ENCODE results near the gene PCDHB13. TPM values are rescaled to one million over a fixed set of nuclear protein-coding genes. Genes with fewer than 3 reads are reported as not detected.

Gene PCDHB13
- total RNA-seq, 2 donors from 2014 or later, result 4.0 to 6.5 TPM

GRCh38 chr5:141250576-141250975 lies 36.9 kb downstream of the PCDHB13 start:
- no peak for DNase-seq (ENCODE audit: low spot score)
- no peak for TF ChIP-seq CTCF (IDR thresholded peaks at IDR 0.05)
- TF ChIP-seq POLR2AphosphoS5 (IDR thresholded peaks at IDR 0.05), result no peak
- TF ChIP-seq POLR2A (IDR thresholded peaks at IDR 0.05), result no peak
- no peaks in the 10 kb centered on the region for H3K4me1 ChIP-seq (replicated peaks)
- H3K27me3 ChIP-seq (replicated peaks; ENCODE audit: insufficient read depth), result no peaks in the 10 kb centered on the region
- no peaks in the 10 kb centered on the region for H3K9me3 ChIP-seq
- no peaks in the 10 kb centered on the region for H3K36me3 ChIP-seq
- no peak overlapping the region for H3K4me3 ChIP-seq
- H3K27ac ChIP-seq, result no peak overlapping the region
- intact Hi-C loops (cut with DNase I), result no loop called here

- intact Hi-C loops (cut with DNase I), result no loop called here
- TF ChIP-seq CTCF (IDR thresholded peaks at IDR 0.05) (no peak), POLR2AphosphoS5 (IDR thresholded peaks at IDR 0.05) (no peak), POLR2A (IDR thresholded peaks at IDR 0.05) (no peak)
- Histone ChIP-seq H3K4me1 (replicated peaks) (no peaks in the 10 kb centered on the region), H3K9me3 (no peaks in the 10 kb centered on the region), H3K36me3 (no peaks in the 10 kb centered on the region), H3K4me3 (no peak overlapping the region), H3K27ac (no peak overlapping the region), H3K27me3 (replicated peaks; ENCODE audit: insufficient read depth) (no peaks in the 10 kb centered on the region)
- no peak for DNase-seq (ENCODE audit: low spot score)
Measured at GRCh38 chr5:141258464-141258863, 44.7 kb downstream of the PCDHB13 start.

GRCh38 chr5:141258948-141259347 lies 45.2 kb downstream of the PCDHB13 start:
- no peaks in the 10 kb centered on the region for H3K27me3 ChIP-seq (replicated peaks; ENCODE audit: insufficient read depth)
- no peaks in the 10 kb centered on the region for H3K36me3 ChIP-seq

GRCh38 chr5:141260458-141261237 lies 46.9 kb downstream of the PCDHB13 start:
- no peaks in the 10 kb centered on the region for H3K36me3 ChIP-seq
- H3K27ac ChIP-seq, result no peak overlapping the region
- no peak for TF ChIP-seq POLR2A (IDR thresholded peaks at IDR 0.05)
- no peak for TF ChIP-seq POLR2AphosphoS5 (IDR thresholded peaks at IDR 0.05)
- TF ChIP-seq CTCF (IDR thresholded peaks at IDR 0.05), result no peak
- intact Hi-C loops (cut with DNase I), result no loop called here
- no peaks in the 10 kb centered on the region for H3K4me1 ChIP-seq (replicated peaks)
- 72% methylated on average over 5 of the region's 5 CpGs for WGBS
- no peaks in the 10 kb centered on the region for H3K27me3 ChIP-seq (replicated peaks; ENCODE audit: insufficient read depth)
- H3K9me3 ChIP-seq, result no peaks in the 10 kb centered on the region
- H3K4me3 ChIP-seq, result no peak overlapping the region
- no peak for DNase-seq (ENCODE audit: low spot score)

More at GRCh38 chr5:141258948-141259347, 45.2 kb downstream of the PCDHB13 start:
- H3K9me3 ChIP-seq, result no peaks in the 10 kb centered on the region
- DNase-seq (ENCODE audit: low spot score), result no peak
- intact Hi-C loops (cut with DNase I), result no loop called here
- TF ChIP-seq CTCF (IDR thresholded peaks at IDR 0.05), result no peak
- no peak for TF ChIP-seq POLR2A (IDR thresholded peaks at IDR 0.05)
- no peak for TF ChIP-seq POLR2AphosphoS5 (IDR thresholded peaks at IDR 0.05)
- H3K4me1 ChIP-seq (replicated peaks), result no peaks in the 10 kb centered on the region
- H3K27ac ChIP-seq, result no peak overlapping the region
- no peak overlapping the region for H3K4me3 ChIP-seq

- Histone ChIP-seq H3K27me3 (replicated peaks; ENCODE audit: insufficient read depth) (no peaks in the 10 kb centered on the region), H3K4me3 (no peak overlapping the region), H3K4me1 (replicated peaks) (no peaks in the 10 kb centered on the region), H3K27ac (no peak overlapping the region), H3K9me3 (no peaks in the 10 kb centered on the region), H3K36me3 (no peaks in the 10 kb centered on the region)
- TF ChIP-seq POLR2AphosphoS5 (IDR thresholded peaks at IDR 0.05) (no peak), POLR2A (IDR thresholded peaks at IDR 0.05) (no peak)
- no peak for DNase-seq (ENCODE audit: low spot score)
- WGBS, result 70% methylated on average over 1 of the region's 1 CpG
- intact Hi-C loops (cut with DNase I), result no loop called here
Measured at GRCh38 chr5:141261238-141261546, 47.5 kb downstream of the PCDHB13 start.

Other genes with a start within 250 kb of the PCDHB13 start
- 10 to 100 TPM in 1 of 2 donors, 1 to 10 TPM in 1; 6.8 to 11.6 TPM for gene PCDHAC2, start 247.4 kb upstream of the PCDHB13 start, total RNA-seq
- not detected for gene PCDHB1, start 162.5 kb upstream of the PCDHB13 start, total RNA-seq
- 10 to 100 TPM; 12.6 to 23.0 TPM for gene PCDHB2, start 119.3 kb upstream of the PCDHB13 start, total RNA-seq
- 1 to 10 TPM; 2.5 to 6.5 TPM for gene PCDHB3, start 113.4 kb upstream of the PCDHB13 start, total RNA-seq
- gene PCDHB4, start 92.1 kb upstream of the PCDHB13 start, total RNA-seq, result 1 to 10 TPM; 1.4 to 1.7 TPM
- gene PCDHB5, start 78.7 kb upstream of the PCDHB13 start, total RNA-seq, result 10 to 100 TPM in 1 of 2 donors, 1 to 10 TPM in 1; 5.3 to 11.3 TPM
- 1 to 10 TPM in 1 of 2 donors, under 1 TPM in 1; 0.87 to 2.6 TPM for gene PCDHB6, start 63.9 kb upstream of the PCDHB13 start, total RNA-seq
- gene PCDHB7, start 41.3 kb upstream of the PCDHB13 start, total RNA-seq, result 1 to 10 TPM; 1.2 to 1.9 TPM
- 1 to 10 TPM in 1 of 2 donors, under 1 TPM in 1; 0.23 to 2.6 TPM for gene PCDHB8, start 36.1 kb upstream of the PCDHB13 start, total RNA-seq
- 1 to 10 TPM in 1 of 2 donors, under 1 TPM in 1; 0.18 to 4.4 TPM for gene PCDHB16, start 31.5 kb upstream of the PCDHB13 start, total RNA-seq
- 1 to 10 TPM; 1.0 to 4.2 TPM for gene PCDHB9, start 26.8 kb upstream of the PCDHB13 start, total RNA-seq
- 1 to 10 TPM in 1 of 2 donors, under 1 TPM in 1; 0.96 to 3.5 TPM for gene PCDHB10, start 21.6 kb upstream of the PCDHB13 start, total RNA-seq
- gene PCDHB11, start 14.3 kb upstream of the PCDHB13 start, total RNA-seq, result 1 to 10 TPM in 1 of 2 donors, under 1 TPM in 1; 0.41 to 2.6 TPM
- gene PCDHB12, start 5.2 kb upstream of the PCDHB13 start, total RNA-seq, result 1 to 10 TPM in 1 of 2 donors, under 1 TPM in 1; 0.32 to 4.3 TPM
- gene PCDHB14, start 9.4 kb downstream of the PCDHB13 start, total RNA-seq, result 1 to 10 TPM; 4.6 to 6.7 TPM
- 10 to 100 TPM in 1 of 2 donors, under 1 TPM in 1; 0.82 to 12.4 TPM for gene PCDHB15, start 31.5 kb downstream of the PCDHB13 start, total RNA-seq
- gene SLC25A2, start 90.1 kb downstream of the PCDHB13 start, total RNA-seq, result 1 to 10 TPM in 1 of 2 donors, under 1 TPM in 1; 0.23 to 4.4 TPM
- gene TAF7, start 106.9 kb downstream of the PCDHB13 start, total RNA-seq, result 10 to 100 TPM; 59.3 to 85.9 TPM
- gene PCDHGA1, start 116.6 kb downstream of the PCDHB13 start, total RNA-seq, result 1 to 10 TPM in 1 of 2 donors, under 1 TPM in 1; 0.64 to 4.8 TPM
- 10 to 100 TPM in 1 of 2 donors, 1 to 10 TPM in 1; 2.4 to 19.7 TPM for gene PCDHGA2, start 124.8 kb downstream of the PCDHB13 start, total RNA-seq
- 10 to 100 TPM in 1 of 2 donors, 1 to 10 TPM in 1; 1.3 to 18.2 TPM for gene PCDHGA3, start 129.9 kb downstream of the PCDHB13 start, total RNA-seq
- gene PCDHGB1, start 136.2 kb downstream of the PCDHB13 start, total RNA-seq, result 1 to 10 TPM; 3.9 to 6.5 TPM
- gene PCDHGA4, start 141.1 kb downstream of the PCDHB13 start, total RNA-seq, result 10 to 100 TPM in 1 of 2 donors, 1 to 10 TPM in 1; 2.5 to 10.5 TPM
- 10 to 100 TPM in 1 of 2 donors, 1 to 10 TPM in 1; 5.3 to 10.5 TPM for gene PCDHGB2, start 146.1 kb downstream of the PCDHB13 start, total RNA-seq
- gene PCDHGA5, start 150.2 kb downstream of the PCDHB13 start, total RNA-seq, result 1 to 10 TPM; 4.1 to 4.8 TPM
- 1 to 10 TPM; 3.1 to 7.7 TPM for gene PCDHGB3, start 156.3 kb downstream of the PCDHB13 start, total RNA-seq
- 1 to 10 TPM; 2.0 to 8.4 TPM for gene PCDHGA6, start 160.0 kb downstream of the PCDHB13 start, total RNA-seq
- 1 to 10 TPM; 4.1 to 8.2 TPM for gene PCDHGA7, start 168.8 kb downstream of the PCDHB13 start, total RNA-seq
- gene PCDHGB4, start 173.8 kb downstream of the PCDHB13 start, total RNA-seq, result 1 to 10 TPM; 6.7 to 9.9 TPM
- gene PCDHGA8, start 178.7 kb downstream of the PCDHB13 start, total RNA-seq, result 1 to 10 TPM; 1.1 to 4.2 TPM
- 10 to 100 TPM in 1 of 2 donors, 1 to 10 TPM in 1; 7.9 to 24.5 TPM for gene PCDHGB5, start 184.0 kb downstream of the PCDHB13 start, total RNA-seq
- gene PCDHGA9, start 188.9 kb downstream of the PCDHB13 start, total RNA-seq, result 1 to 10 TPM; 3.9 to 7.7 TPM
- gene PCDHGB6, start 194.1 kb downstream of the PCDHB13 start, total RNA-seq, result 10 to 100 TPM in 1 of 2 donors, 1 to 10 TPM in 1; 5.2 to 11.0 TPM
- 10 to 100 TPM in 1 of 2 donors, 1 to 10 TPM in 1; 6.7 to 11.1 TPM for gene PCDHGA10, start 199.1 kb downstream of the PCDHB13 start, total RNA-seq
- gene PCDHGB7, start 203.8 kb downstream of the PCDHB13 start, total RNA-seq, result 10 to 100 TPM in 1 of 2 donors, 1 to 10 TPM in 1; 7.0 to 14.6 TPM
- gene PCDHGA11, start 207.1 kb downstream of the PCDHB13 start, total RNA-seq, result 1 to 10 TPM; 2.9 to 3.4 TPM
- 1 to 10 TPM; 3.8 to 6.8 TPM for gene PCDHGA12, start 216.6 kb downstream of the PCDHB13 start, total RNA-seq

All from prostate gland (tissue), 2 donors.